Amniotic epithelial cell (primary cell): ENCODE data around the gene IPO11.
A peak's percentile ranks its signal among the peaks of the same experiment; 100 is the strongest.

Source experiments
- DNase-seq: peaks from one replicate; pipeline ENCODE4 v3.0.0-alpha.2; 2010; ENCODE audit warnings: low read depth

Gene IPO11

GRCh38 chr5:62412549-62413329 lies at the start of gene IPO11:
IPO11 (plus strand) TSS chr5:62412763; CDS start chr5:62437280, 24,517 bp downstream.
- DNase-seq = peak; percentile 98

DNA sequence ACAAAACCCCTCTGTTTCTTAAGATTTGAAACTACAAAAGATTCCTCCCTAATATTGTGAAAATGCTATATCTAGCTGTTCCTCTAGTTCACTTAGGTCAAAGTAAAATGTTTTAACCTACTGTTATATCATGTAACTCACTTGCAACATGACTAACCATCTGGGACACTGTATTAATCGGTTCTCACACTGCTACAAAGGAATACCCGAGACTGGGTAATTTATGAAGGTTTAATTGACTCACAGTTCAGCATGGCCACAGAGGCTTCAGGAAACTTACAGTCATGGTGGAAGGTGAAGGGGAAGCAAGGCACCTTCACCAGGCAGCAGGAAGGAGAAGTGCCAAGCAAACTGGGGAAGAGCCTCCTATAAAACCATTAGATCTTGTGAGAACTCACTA lies 43.5 kb upstream of the IPO11 start:
- DNase-seq = no peak

DNA sequence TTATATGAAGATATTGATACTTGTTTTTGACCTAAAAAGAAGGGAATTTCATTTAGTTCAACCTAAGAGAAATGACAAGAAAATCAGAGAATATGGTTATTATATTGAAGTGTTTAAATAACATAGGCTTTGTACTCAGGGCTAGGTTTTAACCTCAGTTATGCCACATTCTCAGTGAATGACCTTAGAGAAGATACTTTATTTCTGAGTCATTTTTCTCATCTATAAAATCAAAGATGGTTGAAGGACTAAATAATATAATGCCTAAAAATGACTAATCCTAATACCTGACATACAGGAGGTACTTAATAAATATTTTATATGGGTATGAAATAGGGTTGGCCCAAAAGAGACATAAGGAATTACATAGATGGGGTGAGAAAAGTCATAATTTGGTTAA lies 41.2 kb upstream of the IPO11 start:
- peak; percentile 19 for DNase-seq

- no peak for DNase-seq
Observed at GRCh38 chr5:62372600-62372999, 40.0 kb upstream of the IPO11 start.

- no peak for DNase-seq
Observed at GRCh38 chr5:62373382-62373781, 39.2 kb upstream of the IPO11 start.

GRCh38 chr5:62374090-62374489 lies 38.5 kb upstream of the IPO11 start:
- no peak for DNase-seq

GRCh38 chr5:62375627-62376026 lies 36.9 kb upstream of the IPO11 start:
- DNase-seq = no peak

DNA sequence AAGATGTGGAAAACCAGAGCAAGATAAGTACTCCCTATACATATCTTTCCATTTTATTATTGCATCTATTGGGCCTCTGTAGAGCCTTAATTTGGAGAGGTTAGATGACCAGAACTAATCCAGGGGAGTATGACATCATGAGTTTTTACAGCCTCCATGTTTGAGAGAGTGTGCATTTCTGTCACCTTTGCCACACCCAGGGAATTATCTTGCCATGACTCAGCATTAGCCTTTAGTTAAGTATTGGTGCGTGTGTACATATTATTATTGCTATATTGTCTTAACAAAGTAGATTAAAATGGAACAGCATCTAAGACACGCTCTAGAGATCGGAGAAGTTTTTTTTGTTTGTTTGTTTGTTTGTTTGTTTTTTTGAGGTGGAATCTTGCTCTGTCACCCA lies 36.5 kb upstream of the IPO11 start:
- DNase-seq = no peak

- DNase-seq = no peak
Observed at GRCh38 chr5:62385131-62385530, 27.4 kb upstream of the IPO11 start.

- DNase-seq = no peak
Observed at GRCh38 chr5:62385816-62386400, 26.7 kb upstream of the IPO11 start.

- DNase-seq = peak; percentile 48
Observed at GRCh38 chr5:62386824-62387223, 25.7 kb upstream of the IPO11 start.

GRCh38 chr5:62395210-62395950 lies 17.2 kb upstream of the IPO11 start:
- peak; percentile 21 for DNase-seq

- peak; percentile 97 for DNase-seq
Observed at GRCh38 chr5:62403411-62404250, 8.9 kb upstream of the IPO11 start, which contains the start of gene DIMT1. DIMT1 (minus strand) TSS chr5:62403905; CDS start chr5:62403772, 133 bp downstream.

DNA sequence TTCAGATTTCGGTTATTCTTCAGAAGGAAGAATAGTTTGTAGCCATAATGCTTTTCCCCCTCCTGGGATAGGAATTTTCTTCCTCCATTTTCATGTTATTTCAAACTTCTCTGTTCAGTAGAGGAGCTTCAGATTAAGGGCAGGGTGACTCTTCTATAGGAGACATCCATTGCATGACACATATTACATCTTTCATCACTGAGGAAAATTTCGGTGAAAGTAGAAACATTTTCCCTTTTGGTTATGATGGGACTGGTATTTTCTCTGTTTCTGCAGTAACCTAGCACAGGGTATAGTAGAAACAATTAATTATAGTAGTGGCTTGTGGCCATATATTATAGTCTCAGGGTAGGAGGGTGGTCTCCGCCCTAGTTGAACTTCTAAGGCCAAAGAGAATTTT lies 1.1 kb downstream of the IPO11 start:
- no peak for DNase-seq

DNA sequence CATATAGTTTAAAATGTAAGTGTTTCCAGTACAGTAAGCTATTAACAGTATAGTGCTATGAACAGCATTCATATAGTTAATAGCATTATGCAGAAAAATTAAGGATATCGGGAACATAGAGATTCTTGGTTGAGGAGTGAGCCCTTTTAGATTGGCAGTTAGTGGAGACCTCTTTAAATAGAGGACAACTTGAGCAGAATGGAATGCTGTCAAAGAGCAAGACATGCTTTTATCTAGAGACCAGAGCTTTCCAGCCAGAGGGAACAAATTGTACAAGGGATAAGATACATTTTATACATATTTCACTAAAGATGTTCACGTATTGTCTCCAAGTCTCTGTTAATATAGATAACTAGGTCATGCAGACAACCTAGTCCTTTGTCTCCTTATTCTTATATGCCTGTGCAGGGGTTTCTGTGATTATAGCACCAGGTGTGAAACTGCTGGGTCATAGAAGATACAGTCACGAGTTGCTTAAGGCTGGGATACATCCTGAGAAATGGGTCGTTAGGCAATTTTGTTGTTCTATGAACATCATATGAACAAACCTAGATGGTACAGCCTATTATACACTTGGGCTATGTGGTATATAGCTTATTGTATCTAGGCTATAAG lies 6.0 kb downstream of the IPO11 start:
- no peak for DNase-seq

DNA sequence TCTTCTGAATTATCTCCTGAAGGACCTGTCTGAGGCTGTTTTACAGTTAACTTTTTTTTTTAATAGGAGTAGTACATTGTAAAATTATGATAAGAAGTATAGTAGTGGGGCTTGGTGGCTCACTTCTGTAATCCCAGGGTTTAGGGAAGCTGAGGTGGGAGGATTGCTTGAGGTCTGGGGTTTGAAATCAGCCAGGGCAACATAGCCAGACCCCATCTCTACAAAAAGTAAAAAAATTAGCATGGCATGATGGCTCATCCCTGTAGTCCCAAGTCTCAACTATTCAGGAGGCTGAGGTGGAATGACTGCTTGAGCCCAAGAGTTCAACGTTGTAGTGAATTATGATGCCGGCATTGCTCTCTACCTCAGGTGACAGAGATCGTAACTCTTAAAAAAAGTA lies 7.0 kb downstream of the IPO11 start:
- DNase-seq = no peak

- DNase-seq = no peak
Observed at GRCh38 chr5:62421414-62421813, 8.9 kb downstream of the IPO11 start.

DNA sequence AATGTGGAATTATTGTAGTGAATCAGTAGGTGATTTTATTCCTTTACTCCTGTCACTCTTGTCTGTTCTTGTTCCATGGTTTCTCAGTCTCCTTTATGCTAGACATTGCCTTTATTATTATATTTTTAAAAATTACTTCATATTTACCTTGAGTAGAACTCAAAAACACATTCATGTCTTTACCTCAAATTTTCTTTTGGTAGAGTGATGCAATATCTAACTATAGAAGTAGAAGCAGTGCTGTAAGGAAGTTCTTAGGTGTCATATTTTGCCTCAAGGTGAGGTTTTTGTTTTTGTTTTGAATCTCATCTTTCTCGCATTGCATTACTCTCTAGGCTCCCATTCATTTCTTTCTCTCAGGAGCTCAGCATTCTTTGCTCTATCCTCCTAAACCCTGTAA lies 12.2 kb downstream of the IPO11 start:
- DNase-seq = no peak

DNA sequence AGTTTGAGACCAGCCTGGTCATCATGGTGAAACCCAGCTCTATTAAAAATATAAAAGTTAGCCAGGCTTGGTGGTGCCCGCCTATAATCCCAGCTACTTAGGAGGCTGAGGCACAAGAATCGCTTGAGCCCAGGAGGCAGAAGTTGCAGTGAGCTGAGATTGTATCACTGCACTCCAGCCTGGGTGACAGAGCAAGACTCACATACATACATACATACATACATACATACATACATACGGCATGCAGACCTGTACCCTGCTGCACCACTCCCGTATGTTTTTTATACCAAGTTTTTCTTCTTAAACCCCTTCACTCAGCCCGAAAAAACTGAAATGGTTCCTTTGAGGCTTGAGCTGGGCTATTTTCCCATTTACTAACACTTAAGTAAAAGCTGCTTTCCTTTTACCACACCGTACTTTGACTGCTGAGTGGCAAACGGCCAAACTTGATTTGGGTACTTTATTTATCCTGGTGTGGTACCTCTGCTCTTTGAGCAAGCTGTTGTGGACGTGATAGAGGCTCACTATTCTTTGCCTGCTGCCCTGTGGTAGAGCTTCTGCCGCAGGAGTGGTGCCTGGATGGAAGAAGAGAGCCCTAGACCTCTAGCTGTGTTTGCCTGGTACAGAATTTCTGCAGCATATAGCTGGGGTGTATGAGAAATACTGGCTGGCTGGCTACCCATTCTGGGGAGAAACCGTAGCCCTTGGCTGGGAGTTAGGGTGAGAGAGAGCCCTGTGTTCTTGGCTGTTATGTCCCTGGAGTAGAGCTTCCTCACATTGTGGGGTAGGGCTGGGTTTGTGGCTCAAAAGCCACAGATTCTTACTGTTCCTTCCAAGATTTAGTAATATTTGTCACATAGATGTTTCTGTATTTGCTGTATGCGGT lies 19.4 kb downstream of the IPO11 start:
- peak; percentile 8 for DNase-seq

DNA sequence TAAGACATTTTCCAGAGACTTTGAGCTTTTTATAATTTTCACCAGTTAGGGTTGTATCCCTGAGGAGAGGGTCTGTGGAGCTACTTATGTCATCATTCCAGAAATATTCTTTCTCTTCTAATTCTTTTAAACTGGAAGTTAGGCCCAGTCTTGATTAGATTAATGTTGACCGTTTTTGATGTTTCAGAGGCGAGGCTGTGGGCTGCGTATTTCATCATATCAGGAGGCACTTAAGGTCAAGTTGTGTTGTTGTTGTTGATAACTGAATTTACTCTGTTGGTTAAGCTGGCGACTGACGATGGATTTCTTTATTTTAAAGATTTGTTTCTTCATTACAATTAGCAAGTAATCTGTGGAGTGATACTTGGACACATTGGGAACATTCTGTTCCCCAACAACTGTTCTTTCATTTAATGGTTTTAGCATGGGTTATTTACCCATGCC lies 20.1 kb downstream of the IPO11 start:
- DNase-seq = peak; percentile 53

- DNase-seq = no peak
Observed at GRCh38 chr5:62448528-62448927, 36.0 kb downstream of the IPO11 start.
